CD4-positive, alpha-beta T cell treated with Interleukin-6 at 100 ng/mL for 8 hours (primary cell): ENCODE data around the gene MBNL3.

Source experiments
- DNase-seq: peaks from one replicate; pipeline ENCODE4 v3.0.0-alpha.2; 2020; ENCODE audit warnings: mixed read lengths, low spot score

The MBNL3 gene

DNA sequence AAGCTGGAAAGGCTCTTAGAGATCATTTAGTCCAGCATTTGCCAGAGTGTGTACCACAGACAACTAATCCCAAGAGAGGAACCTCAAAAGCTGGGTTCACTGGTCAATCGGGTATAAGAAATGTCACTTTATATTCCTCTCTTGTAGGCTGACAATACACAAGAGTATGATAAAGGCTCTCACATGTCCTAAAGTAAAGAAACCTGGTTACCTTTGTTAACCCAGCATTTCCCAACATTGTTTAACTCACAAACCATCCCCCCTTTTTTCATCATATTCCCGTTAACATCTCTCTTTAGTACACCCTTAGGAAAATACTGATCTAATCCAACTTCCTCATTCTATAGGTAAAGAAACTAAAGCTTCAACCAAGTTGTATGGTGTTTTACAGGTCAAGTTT is 74.4 kb downstream of the MBNL3 start:
- DNase-seq, result no peak

DNA sequence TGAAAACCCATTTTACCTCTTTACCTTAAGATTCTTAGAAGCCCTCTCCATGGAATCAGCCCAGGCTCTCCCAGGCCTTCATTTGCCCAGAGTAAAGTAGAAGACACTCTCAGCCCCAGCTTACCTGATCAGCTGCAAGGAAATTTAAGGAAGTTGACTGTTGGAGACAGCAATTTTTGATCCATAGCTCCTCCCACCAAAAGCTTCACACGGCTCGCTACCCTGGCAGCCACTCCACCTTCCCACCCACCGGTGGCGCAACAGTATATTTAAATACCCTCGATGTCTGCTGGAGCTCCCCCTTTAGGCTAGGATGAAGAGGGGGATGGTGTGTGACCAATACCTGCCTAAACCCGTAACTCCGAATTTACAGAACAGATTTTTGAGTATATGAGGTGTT is 75.4 kb downstream of the MBNL3 start:
- DNase-seq, result no peak

DNA sequence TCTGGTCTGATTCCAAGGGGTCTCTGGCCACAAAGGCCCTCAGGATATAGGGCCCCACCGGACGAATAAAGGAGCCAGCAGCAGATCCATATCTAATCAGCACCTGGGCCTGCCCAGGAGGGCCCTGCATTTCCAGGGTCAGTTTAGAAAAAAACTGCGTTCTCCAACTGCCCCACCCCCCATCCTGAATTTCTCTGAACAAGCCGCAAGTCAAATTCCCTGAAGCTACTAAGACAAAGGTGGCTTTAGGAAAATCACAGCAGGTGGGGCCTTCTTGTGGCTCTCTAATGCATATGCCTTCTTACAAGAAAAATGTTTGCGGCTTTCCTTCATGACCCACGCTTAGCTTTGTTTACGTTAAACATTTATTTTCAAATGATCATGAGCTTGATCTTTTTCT is 76.6 kb downstream of the MBNL3 start:
- DNase-seq, result no peak

DNA sequence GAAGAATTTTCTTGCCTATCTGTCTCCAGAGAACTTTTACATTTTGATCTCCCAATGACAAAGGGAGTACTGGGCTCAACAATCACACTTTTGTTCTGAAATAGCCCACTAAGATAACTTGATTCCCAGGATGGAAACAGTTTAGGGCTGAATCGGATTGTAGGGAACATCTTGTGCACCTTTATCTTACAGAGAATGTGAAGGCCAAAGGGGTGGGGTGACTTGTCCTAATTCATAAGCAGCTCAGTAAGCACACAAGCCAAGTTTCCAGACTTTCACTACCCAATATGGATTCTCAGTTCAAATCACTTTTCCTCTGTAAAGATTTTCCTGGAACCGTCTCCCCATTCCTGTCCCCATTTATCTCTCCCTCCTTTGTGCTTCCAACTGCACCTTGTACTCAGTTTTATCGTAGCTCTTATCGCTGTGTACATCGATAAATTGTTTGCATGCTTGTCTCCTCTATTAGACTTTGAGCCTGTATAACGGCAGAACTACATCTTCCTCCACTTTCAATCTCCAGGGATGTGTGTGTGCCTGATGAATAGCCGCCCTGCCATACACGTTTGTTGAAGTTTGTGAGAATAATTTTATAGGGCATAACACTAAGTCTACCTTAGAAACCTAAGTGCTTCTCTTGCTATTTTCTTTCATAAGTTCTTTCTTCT is 77.4 kb downstream of the MBNL3 start:
- no peak for DNase-seq

DNA sequence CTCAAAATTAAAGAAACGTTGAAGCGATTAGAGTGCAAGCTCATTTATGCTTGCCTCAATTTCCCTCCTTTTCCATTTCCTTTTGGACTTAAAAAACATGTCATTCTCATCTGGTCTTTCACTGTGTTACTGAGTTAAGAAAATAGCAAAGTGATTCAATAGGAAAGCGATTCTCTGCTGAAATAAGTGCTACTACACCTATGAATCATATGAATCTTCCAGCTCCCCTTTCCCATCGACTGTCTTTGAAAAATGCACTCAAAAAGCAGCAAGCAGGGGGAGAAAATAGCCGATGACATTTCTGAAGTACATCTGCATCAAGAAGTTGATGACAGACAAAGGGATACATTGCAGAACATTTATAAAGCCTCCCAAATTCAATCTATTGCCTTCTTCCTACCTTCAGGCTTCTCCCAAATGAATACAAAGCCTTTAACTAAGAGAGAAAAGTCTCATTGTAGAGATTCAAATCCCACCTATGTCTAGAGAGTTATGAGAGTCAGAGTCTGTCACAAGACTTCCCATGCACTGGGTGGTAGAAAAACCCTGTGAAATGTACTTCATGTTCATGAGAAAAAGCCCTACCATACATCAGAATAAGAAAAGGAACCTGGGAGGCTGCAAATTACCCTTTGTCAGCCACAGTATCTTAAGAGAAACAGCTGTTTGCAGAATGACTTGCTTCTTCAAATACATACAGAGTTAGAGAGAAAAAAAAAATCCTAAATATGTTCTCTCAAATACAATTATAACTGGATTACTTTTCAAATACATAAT is 78.9 kb downstream of the MBNL3 start:
- DNase-seq, result no peak

DNA sequence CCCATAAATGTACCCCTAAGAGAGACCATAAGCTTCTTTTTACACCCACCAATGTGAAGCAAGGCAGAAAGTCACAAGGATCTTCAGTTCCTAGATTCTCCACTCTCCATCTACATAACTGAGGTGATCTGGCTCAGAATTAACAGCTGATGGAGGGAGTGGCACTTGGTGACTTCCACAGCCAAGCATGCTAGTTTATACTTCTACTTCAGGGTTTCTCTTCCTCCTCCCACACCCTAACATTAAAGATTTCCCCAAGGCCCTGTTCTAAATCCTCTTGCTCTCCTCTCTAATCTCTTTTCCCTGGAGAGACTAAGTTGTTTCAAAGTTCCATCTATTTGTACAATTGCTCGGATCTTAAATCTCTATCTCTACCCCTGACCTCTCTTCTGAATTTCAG is 81.1 kb downstream of the MBNL3 start:
- DNase-seq, result no peak

DNA sequence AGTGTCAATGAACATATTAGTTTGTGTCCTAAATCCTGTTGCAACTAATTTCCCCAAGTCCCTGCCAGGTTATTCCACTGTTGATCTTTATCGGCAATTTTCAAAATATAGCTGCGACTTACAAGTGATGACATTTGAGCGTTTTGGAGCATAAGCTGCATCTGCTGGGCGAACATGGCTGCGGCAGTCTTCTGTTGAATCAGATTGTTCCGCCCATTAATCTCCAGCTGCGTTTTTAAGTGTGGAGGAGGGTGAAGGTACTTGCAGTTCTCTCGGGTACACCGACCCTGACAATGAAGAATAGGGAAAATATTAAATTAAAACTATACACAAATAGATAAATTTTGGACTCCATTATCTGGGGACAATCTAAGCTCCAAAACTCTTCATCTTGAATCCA is 82.7 kb downstream of the MBNL3 start:
- no peak for DNase-seq

DNA sequence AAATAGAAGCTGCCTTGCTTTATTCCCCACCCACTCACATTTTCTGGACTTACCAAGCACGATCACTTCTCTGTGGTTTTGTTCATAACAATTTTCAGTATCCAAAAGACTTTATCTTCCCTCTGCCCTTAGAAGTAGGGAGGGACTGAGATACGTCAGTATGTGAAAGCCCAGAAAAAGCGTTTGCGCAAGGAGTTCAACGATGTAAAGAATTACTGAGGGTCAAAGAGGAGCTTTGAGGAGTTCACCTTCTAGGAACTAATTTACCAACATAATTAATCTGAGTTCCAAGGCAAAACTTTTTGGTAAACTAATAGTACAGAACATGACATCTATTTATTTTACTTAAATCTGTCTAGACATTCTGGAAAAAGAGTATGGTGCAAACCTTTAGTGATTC is 84.6 kb downstream of the MBNL3 start:
- no peak for DNase-seq

DNA sequence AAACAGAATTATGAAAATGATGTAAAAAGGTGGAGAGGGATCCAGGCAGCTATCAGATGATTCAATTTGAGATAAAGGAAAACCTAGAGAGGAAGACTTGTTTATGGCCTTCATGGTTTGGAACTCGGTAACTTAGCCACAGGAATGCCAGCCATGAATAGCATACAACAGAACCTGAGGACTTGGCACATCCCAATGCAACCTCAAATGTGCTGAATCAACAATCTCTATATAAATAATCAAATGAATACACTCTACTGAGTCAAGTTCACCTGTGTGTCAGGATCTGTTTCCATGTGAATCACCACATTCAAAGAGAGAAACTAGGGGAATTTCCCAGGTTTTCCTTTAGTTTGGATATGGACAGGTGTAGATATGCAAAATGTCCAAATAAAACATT is 86.9 kb downstream of the MBNL3 start:
- no peak for DNase-seq

DNA sequence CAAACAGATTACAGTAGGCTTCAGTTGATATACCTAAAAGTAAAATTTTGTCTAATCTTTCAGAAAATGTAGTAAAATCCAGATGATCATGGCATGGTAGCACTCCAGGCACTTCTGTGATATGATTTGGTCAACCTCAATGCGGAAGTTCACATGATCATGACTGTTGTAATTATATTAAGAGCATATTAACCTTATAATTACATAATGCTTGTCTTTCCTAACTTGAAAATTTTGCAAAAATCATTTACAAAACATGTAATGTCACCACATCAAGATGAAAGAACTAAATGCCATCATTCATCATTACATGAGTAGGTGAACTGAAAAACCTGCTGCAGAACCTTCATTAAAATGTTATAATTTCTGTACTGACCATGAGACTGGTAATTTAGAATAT is 88.1 kb downstream of the MBNL3 start:
- DNase-seq, result no peak

DNA sequence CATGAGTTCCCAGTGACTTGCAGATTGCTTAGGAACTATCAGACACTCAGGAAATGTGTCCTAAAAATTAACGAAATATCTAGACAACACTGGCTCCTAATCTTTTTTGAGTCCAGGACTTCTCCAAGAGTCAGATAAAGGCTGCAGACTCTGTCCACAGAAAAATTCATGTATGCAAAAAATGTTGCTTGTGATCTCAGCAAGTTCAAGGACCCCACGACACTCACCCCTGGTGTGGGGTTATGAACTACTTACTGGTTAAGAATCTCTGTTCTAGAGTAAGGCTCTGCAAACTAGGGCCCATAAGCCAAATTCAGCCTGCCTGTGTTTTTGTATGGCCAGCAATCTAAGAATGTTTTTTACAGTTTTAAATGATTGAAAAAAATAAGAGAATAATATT is 93.2 kb downstream of the MBNL3 start:
- no peak for DNase-seq

DNA sequence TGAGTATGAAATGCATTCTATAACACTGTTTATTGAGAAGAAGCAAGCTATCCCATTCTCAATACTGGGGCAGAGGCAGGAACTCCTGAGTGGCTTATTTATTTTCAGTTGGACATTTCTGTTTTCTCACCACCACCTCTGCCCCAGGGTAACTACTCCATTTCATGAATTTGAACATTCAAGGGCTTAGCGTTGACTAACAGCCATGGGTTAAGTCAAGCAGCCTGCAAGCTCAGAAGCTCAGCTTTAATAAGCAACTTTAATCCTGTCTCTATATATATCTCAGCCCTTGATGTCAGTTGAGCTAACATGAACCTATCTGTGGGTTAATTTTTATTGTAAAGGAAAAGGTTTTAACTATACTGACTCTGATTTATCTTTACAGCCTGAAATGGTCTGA is 93.8 kb downstream of the MBNL3 start:
- DNase-seq, result no peak

DNA sequence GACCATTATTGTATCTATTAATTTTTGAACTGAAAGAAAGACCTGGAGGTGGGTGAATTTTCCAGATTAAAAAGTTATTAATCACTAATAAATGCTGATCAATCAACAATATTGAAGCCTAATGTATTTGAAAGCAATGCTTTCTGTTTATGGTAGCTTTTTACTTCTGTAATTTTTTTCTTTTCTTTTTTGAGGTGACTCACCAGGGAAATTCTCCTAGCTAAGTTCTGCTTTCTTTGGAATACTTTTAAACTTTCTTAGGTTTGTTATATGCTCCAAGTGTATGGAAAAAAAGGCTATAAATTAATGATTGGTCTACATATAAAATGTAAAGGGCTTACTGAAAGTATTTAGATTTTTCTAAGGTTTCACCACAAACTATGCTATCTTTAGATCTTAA is 94.2 kb downstream of the MBNL3 start:
- no peak for DNase-seq

DNA sequence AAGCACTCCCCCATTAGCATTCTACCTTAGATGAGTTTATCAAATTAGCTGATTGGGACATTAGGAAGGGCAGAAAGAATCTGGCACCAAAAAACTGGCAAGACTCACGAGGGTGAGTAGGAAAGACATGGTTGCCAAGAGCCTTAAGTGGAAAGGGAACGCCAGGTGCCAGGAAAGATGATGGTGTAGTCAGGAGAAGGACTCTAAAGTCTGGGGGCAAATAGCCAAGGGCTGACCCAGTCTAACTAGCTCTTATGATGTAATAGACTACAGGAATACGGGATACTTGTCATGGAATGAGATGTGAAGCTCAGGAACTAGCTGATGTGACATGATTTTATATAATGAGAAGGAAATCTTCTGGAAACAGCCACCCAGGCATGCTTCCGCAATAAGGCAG is 94.8 kb downstream of the MBNL3 start:
- no peak for DNase-seq

DNA sequence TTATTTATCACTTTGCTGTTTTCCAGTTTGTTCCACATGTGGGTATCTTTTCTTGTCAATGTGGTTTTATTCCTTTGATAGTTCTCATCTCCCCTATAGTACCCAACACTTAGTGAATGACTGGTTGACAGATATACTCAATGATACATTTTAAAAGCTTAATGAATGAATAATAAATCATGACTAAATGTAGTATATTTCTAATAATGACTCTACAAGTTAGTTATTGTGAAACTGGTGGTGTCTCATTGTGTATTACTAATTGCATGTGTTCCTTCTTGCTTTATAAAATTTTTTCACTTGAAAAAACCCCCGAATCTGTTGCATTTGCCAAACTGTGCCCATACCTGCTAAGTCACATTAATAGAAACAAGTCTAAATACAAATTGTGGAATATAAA is 95.4 kb downstream of the MBNL3 start:
- DNase-seq, result no peak

DNA sequence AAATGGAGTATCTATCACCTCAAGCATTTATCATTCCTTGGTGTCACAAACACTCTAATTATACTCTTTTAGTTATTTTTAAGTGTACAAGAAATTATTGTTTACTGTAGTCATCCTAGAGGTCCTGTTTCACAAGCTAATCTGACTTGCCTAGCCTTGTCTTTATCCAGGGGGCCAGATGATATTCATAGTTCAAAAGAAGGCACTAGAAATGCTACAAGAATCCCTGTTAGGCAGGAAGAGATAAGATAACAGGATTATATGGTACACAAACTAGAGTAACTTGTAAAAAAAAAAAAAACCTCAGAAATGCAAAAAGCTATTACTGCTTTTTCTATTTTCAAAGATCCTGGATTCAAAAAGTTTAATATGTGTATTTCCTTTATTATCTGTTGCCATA is 95.8 kb downstream of the MBNL3 start:
- no peak for DNase-seq

DNA sequence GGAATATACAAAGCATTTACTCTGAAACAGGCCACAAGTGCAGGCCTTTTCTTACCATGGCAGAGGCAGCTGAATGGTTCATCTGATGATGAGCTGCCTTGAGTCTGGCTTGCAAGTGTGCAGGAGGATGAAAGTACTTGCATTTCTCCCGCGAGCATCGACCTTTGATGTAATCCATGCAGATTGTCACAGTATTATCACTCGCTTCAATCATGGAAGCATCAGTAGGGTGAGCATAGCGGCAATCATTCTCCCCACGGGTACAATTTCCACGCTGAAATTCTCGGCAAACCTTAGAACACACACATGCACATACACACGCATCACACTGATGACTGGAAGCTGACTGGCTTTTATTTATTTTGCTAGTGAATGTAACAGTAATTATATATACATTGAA is 98.0 kb downstream of the MBNL3 start:
- no peak for DNase-seq

DNA sequence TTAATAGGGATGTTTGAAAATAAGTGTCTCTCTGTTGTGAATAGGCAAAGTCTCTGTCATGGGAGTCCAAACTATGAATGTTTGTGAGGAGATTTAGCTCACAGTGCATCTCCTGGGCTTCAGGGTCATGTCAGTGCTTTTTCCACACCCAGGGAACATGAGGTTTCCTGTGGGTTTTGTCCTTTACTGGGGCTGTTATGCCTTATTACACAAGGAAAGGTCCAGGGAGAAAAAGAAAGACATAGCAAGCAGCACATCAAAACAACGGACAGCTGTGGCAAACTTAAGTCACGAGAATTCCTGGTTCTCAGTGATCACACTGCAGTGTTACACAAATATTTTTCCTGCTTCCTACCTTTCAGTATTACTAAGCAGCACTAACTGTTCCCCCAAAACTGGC is 99.4 kb downstream of the MBNL3 start:
- DNase-seq, result no peak

DNA sequence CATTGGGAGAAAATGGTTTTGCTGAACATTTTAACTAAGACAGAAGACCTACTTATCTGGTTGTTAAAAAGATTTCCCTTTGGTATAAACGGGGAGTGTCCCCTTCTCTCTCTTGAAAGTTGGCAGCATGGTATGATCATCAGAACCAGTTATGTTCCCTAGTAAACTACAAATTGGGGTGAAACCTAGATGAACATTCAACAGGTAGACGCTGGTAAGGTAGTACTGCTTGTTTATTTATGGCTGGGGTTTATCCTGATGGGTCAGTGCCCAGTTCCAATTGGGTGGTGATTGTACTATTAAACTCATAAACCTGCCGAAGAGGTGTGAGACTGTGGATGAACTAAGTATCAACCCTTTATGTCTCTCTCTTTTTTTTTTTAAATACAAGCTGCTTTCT is 100.5 kb downstream of the MBNL3 start:
- DNase-seq, result no peak

DNA sequence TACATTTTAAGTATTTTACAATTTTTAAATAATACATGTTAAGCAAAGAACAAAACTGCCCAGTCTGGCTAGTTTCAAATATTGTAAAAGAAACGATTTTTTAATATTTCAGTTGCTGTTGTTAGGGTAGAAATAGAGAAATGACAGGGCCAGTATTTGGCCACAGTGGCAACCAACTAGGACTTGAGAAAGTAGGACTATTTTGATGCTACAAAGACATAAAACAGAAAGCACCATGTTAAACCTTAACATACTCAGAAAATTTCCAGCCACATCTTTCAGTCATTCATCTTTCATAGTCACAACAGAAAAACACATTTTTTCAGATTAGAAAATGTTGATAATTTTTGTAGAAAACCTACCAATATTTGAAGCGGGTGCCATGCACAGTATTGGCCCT is 104.5 kb downstream of the MBNL3 start:
- DNase-seq, result no peak

DNA sequence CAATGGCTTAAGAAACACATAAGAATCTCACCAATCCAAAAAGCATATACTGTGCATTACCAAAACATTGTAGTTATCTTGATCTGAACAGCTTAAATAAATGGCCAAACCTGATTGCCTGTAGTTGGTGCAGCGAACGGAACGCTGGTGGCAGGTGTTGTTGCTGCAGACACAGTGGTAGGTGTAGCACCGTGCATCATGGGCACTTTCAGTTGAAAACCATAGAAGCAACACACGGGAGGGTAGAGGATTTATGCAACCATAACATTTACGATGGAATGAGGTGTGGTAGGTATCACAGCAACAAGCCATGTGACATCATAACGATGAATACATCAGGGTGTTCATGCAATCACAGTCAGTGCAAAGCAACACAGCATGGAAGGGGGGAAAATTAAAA is 106.8 kb downstream of the MBNL3 start:
- DNase-seq, result no peak

DNA sequence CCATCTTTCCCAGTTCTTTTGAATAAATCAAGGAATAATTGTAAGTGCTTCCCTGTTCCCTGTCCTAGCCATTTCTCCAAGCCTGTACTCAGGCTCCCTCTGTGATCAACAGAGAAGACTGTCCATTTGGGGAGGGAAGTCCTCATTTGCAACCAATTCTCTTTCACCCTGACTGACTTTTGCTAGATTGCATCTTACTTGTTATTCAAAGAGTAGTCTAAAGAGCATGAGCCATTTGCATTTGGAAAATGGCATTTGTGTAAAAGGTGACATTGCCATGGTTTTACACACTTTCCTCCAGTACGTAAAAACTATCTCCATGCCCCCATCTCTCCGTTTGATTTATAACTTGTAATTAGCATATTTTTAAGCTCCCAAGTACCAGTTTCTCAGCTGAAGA is 110.6 kb downstream of the MBNL3 start:
- DNase-seq, result no peak

DNA sequence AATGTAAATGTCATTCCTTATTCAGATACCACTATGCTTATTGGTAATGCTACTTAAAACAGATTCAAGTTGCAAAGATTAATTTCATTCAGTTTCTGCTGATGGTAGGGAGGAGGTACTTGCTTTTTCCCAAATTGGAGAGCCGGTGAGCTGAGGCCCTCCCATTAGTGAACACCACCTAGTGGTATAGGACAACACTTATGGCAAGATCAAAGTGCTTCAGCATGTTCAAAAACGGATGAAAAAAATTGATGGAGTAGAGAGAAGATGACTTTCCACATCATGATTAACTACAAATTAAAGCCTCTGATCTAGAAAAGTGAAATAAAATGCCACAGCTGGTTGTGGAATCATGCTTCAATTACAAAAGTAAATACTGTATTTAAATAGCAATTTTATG is 112.9 kb downstream of the MBNL3 start:
- no peak for DNase-seq

DNA sequence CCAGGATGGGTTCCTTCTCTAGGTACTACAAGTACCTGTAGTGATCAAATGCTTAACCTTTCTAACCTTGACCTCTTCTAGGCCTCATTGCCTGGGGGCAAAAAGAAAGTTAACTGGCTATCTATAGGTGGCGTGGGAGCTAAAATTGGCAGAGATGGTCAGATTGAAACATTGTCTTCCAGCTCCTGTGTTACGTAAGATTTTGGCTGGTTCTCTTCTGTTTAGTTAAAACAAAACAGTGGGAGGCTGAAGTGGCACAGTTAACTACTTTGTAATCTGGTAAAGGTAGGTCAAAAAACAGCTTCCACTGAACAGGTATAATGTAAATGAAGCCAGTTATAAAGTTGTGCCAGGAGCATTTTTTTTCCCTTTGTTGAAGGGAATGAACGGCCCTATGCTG is 115.2 kb downstream of the MBNL3 start:
- no peak for DNase-seq
